A172 (cell line): ENCODE results near the gene GOLGA6L10. TPM values are rescaled to one million over a fixed set of nuclear protein-coding genes. Genes with fewer than 3 reads are reported as not detected.
"Not testable (repeated sequence)": the region's sequence is repeated elsewhere in the genome, so short reads cannot be mapped to it uniquely, and the experiment has no call there.

Source experiments
- DNase-seq: peaks from one replicate; pipeline ENCODE4 v3.0.0-alpha.2; 2015; ENCODE audit warnings: low spot score
- total RNA-seq: library from RNA; depleted of rRNA; stranded (reverse); fragments of >200 nt; shearing (Covaris generic); gene quantifications from 2 replicates; pipeline ENCODE4 v1.2.3, GENCODE V29; 2014; rRNA removed

GOLGA6L10 gene
- 0.07 TPM in 1 of 2 replicates, not detected in the other for total RNA-seq

- not testable (repeated sequence) for DNase-seq
Observed at GRCh38 chr15:82349375-82349774, at the start of gene GOLGA6L10. GOLGA6L10 (minus strand) TSS chr15:82349475; CDS start chr15:82349375, 100 bp downstream.

GRCh38 chr15:82398785-82399184 lies 49.5 kb upstream of the GOLGA6L10 start:
- no peak for DNase-seq

- no peak for DNase-seq
Observed at GRCh38 chr15:82397817-82398216, 48.5 kb upstream of the GOLGA6L10 start.

GRCh38 chr15:82395788-82396187 lies 46.5 kb upstream of the GOLGA6L10 start:
- DNase-seq = not testable (repeated sequence)

- DNase-seq = no peak
Observed at GRCh38 chr15:82393671-82394070, 44.4 kb upstream of the GOLGA6L10 start.

GRCh38 chr15:82392077-82392476 lies 42.8 kb upstream of the GOLGA6L10 start:
- not testable (repeated sequence) for DNase-seq

- DNase-seq = not testable (repeated sequence)
Observed at GRCh38 chr15:82390152-82390551, 40.9 kb upstream of the GOLGA6L10 start.

GRCh38 chr15:82387209-82387608 lies 37.9 kb upstream of the GOLGA6L10 start:
- not testable (repeated sequence) for DNase-seq

GRCh38 chr15:82381330-82381955 lies 32.2 kb upstream of the GOLGA6L10 start:
- DNase-seq = not testable (repeated sequence)

GRCh38 chr15:82379552-82379951 lies 30.3 kb upstream of the GOLGA6L10 start:
- DNase-seq = not testable (repeated sequence)

- DNase-seq = not testable (repeated sequence)
Observed at GRCh38 chr15:82373661-82374060, 24.4 kb upstream of the GOLGA6L10 start.

- DNase-seq = no peak
Observed at GRCh38 chr15:82371656-82372055, 22.4 kb upstream of the GOLGA6L10 start.

- not testable (repeated sequence) for DNase-seq
Observed at GRCh38 chr15:82367790-82368189, 18.5 kb upstream of the GOLGA6L10 start.

GRCh38 chr15:82365692-82366323 lies 16.5 kb upstream of the GOLGA6L10 start:
- DNase-seq = not testable (repeated sequence)

- DNase-seq = not testable (repeated sequence)
Observed at GRCh38 chr15:82364548-82364947, 15.3 kb upstream of the GOLGA6L10 start.

GRCh38 chr15:82362790-82363189 lies 13.5 kb upstream of the GOLGA6L10 start:
- DNase-seq = not testable (repeated sequence)

- DNase-seq = not testable (repeated sequence)
Observed at GRCh38 chr15:82360618-82361017, 11.3 kb upstream of the GOLGA6L10 start.

- not testable (repeated sequence) for DNase-seq
Observed at GRCh38 chr15:82355055-82355454, 5.8 kb upstream of the GOLGA6L10 start.

GRCh38 chr15:82354546-82354945 lies 5.3 kb upstream of the GOLGA6L10 start:
- not testable (repeated sequence) for DNase-seq

- not testable (repeated sequence) for DNase-seq
Observed at GRCh38 chr15:82347645-82348044, 1.6 kb downstream of the GOLGA6L10 start.

- not testable (repeated sequence) for DNase-seq
Observed at GRCh38 chr15:82345176-82345575, 4.1 kb downstream of the GOLGA6L10 start.

GRCh38 chr15:82344421-82344820 lies 4.9 kb downstream of the GOLGA6L10 start:
- not testable (repeated sequence) for DNase-seq

GRCh38 chr15:82343851-82344250 lies 5.4 kb downstream of the GOLGA6L10 start:
- DNase-seq = not testable (repeated sequence)
